GM12873 (cell line): ENCODE results near the gene ERCC3.

ENCODE experiments used
- CTCF ChIP-seq: IDR thresholded peaks from 2 replicates; pipeline ENCODE4 v1.5.1; 2012; ENCODE audit warnings: low read depth, mild to moderate bottlenecking, moderate library complexity, low read length, control low read depth; ENCODE audit not compliant: insufficient read depth; ENCODE audit errors: missing control alignments

ERCC3 gene

GRCh38 chr2:127233710-127234109, 60.2 kb downstream of the ERCC3 start:
- no peak for TF ChIP-seq CTCF

DNA sequence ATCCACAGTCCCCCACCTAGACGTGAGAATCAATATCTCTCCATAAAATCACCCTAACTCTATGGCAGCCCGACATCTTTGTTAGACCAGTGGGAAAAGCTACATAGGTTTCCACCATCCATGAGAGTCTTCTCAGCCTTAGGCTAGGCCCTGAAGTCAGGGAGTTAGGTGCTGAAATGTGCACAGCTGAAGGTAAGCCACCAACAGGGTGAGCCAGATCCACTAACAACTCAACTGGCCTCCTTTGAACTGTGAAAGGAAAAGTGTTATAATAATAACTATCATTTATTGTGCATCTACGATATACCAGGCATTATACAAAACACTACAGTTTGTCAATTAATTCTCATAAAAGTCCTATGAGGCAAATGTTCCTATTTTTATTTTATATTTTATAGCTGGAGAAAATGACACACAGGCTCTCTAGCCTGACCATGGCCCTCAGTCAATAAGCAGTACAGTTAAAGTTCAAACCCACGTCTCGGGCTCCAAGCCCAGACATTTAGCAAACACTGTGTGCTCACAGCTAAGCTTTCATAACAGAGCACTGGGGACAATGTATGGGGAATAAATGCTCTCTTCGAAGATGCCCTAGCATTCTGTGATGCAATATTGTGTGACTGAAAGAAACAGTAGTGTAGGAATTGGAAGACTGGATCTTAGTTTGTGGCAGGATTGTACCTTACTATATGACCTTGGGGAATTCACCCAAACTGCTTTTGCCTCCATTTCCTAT, 62.6 kb downstream of the ERCC3 start:
- TF ChIP-seq CTCF: no peak

DNA sequence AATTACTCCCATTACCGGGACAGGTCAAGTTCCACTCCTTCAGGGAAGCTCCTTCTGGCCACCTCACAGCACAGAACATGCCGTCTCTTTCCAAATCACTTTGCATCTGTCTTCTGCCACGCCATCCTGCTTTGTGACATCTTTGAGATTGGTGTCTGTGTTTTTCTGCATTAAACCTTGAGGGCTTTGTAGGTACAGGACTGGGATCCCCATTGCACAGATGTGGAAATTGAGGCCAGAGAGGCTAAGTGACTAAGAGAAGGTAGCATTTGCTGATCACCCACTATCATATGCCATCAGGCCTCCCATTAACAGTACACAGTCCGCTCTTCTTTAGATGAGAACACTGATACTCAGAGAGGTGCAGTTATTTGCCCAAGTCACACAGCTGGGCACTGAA, 64.4 kb downstream of the ERCC3 start:
- TF ChIP-seq CTCF: no peak

DNA sequence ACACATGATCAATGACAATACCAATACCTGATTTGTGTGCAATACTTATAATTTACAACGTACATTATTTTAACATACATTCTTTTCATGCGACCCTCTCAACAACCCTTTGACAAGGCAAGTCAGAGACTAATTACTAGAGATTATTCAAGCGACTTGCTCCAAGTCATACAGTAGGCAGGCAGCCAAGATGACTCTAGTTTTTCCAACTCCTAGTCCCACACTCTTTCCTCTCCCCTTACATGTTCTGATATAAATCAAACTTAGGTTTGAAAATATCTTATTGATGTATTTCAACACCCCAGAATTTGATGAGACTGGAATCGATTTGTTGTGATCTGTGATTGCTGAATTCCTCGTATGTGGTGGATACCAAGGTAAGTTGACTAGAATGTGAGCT, 65.8 kb downstream of the ERCC3 start:
- TF ChIP-seq CTCF: no peak

DNA sequence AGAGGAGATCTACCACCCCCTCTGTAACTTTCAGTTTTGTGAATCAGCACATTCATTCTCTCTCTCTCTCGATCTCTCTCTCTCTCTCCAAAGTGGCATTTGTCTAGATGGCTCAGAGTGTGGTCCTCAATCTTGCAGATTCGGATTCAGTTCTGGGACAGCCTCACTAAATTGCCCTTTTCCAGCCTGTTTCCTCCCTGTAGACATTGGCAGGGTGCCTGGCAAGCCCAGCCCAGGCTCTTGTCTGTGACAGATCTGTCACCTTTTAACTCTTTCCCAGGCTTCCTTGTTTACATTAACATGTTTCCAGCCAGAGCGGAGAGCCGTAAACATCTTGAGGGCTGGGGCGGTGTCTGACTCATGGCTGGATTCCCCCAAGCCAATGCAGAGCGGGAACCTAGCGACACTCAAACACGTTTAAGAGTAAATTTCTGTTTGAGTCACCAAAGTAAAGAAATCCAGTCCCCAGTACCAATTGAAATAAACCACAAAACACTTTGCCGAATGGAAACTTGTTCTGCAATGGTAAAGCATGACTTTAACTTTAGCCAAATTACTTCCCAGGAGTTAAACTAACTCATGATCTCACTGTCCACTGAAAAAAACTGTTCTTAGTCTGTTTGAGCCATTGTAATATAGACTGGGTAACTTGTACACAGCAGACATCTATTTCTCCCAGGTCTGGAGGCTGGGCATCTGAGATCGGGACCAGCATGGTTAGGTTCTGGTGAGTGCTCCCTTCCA, 67.3 kb downstream of the ERCC3 start:
- TF ChIP-seq CTCF: no peak

DNA sequence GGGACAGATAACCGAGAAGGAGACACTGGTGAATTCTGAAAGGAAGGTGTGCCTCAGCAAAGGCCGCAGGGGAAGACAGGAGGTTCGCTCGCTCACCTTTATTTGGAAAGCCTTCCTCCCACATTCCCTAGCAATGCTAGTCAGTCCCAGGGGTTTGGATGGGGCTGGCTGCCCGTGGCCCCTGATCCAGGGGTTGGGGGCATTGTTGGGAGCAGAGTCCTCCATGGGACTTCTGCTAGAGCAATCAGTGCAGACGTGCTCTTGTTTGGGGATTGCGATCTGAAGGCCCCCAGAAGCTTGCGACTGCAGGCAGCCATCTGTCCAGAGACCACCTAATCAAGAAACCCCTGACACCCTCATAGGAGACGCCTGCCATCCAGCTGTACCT, 67.8 kb downstream of the ERCC3 start:
- no peak for TF ChIP-seq CTCF

DNA sequence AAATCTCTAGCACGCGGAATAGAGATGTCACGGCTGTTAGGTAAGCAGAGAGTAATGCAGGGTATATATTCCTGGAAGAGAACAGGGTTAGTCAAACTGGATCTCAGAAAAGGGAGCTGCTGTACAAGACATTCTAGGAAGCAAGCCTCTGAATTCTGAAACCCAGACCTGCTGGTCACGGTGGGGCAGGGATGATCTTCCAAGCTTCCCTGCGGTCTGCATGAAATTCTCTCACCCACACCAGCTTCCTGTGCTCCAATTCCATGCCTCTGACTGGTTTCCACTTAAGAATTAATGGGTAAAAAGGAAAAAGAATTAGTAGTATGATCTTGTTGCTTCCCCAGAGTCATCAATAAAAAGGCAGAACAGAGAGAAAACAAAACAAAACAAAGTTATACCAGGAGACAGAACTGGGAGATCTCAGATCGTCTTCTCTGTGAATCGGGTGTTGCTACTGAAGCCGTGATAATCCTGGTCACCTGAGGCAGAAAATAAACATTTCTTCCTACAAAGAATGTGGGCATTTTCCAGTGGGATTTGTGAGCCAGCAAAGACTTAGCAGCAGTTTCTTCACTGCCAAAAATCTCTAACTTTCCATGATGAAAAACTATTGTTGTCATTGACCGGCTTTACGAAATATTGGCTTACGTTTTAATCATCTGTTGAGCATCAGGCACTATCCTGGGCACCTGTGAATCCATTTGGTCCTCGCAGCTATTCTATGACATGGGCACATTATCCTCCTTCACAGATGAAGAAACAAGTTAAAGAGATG, 68.6 kb downstream of the ERCC3 start:
- TF ChIP-seq CTCF: no peak
